GM21717 (cell line): ENCODE results near the gene OSBPL10.
"Not testable (repeated sequence)": the region's sequence is repeated elsewhere in the genome, so short reads cannot be mapped to it uniquely, and the experiment has no call there.

ENCODE experiments used
- ATAC-seq: cut with Tn5 transposase; IDR thresholded peaks from one replicate; pipeline ENCODE4 v1.9.1; 2021; ENCODE audit warnings: mild to moderate bottlenecking, moderate library complexity; ENCODE audit not compliant: unreplicated experiment

The OSBPL10 gene

GRCh38 chr3:31860642-31861041 is 120.4 kb downstream of the OSBPL10 start:
- not testable (repeated sequence) for ATAC-seq

- ATAC-seq, result no peak
Observed at GRCh38 chr3:31859245-31859644, 121.8 kb downstream of the OSBPL10 start.

- ATAC-seq, result no peak
Observed at GRCh38 chr3:31858439-31858838, 122.6 kb downstream of the OSBPL10 start.

GRCh38 chr3:31853580-31853979 is 127.5 kb downstream of the OSBPL10 start:
- no peak for ATAC-seq

- ATAC-seq, result no peak
Observed at GRCh38 chr3:31851278-31851677, 129.8 kb downstream of the OSBPL10 start.

- no peak for ATAC-seq
Observed at GRCh38 chr3:31848911-31849310, 132.2 kb downstream of the OSBPL10 start.

- no peak for ATAC-seq
Observed at GRCh38 chr3:31848163-31848818, 132.8 kb downstream of the OSBPL10 start.

GRCh38 chr3:31847760-31848159 is 133.3 kb downstream of the OSBPL10 start:
- ATAC-seq, result no peak

- no peak for ATAC-seq
Observed at GRCh38 chr3:31841515-31841914, 139.5 kb downstream of the OSBPL10 start.

- no peak for ATAC-seq
Observed at GRCh38 chr3:31840252-31840651, 140.8 kb downstream of the OSBPL10 start.

GRCh38 chr3:31839144-31839917 is 141.7 kb downstream of the OSBPL10 start:
- no peak for ATAC-seq

GRCh38 chr3:31836131-31837075 is 144.7 kb downstream of the OSBPL10 start:
- no peak for ATAC-seq

GRCh38 chr3:31833391-31834190 is 147.5 kb downstream of the OSBPL10 start:
- no peak for ATAC-seq

GRCh38 chr3:31832551-31832950 is 148.5 kb downstream of the OSBPL10 start:
- no peak for ATAC-seq

GRCh38 chr3:31831591-31831990 is 149.5 kb downstream of the OSBPL10 start:
- no peak for ATAC-seq

GRCh38 chr3:31829826-31830426 is 151.1 kb downstream of the OSBPL10 start:
- no peak for ATAC-seq

- no peak for ATAC-seq
Observed at GRCh38 chr3:31829010-31829409, 152.1 kb downstream of the OSBPL10 start.

- no peak for ATAC-seq
Observed at GRCh38 chr3:31828007-31828406, 153.1 kb downstream of the OSBPL10 start.

GRCh38 chr3:31823184-31823583 is 157.9 kb downstream of the OSBPL10 start:
- ATAC-seq, result no peak

- no peak for ATAC-seq
Observed at GRCh38 chr3:31821118-31821517, 159.9 kb downstream of the OSBPL10 start.
